GM19463 (cell line): ENCODE measurements around the gene VAV1.
"Not testable (repeated sequence)": the region's sequence is repeated elsewhere in the genome, so short reads cannot be mapped to it uniquely, and the experiment has no call there.

Experiments used
- ATAC-seq: cut with Tn5 transposase; IDR thresholded peaks from one replicate; pipeline ENCODE4 v1.9.1; 2021; ENCODE audit warnings: mild to moderate bottlenecking, moderate library complexity; ENCODE audit not compliant: unreplicated experiment

The VAV1 gene

DNA sequence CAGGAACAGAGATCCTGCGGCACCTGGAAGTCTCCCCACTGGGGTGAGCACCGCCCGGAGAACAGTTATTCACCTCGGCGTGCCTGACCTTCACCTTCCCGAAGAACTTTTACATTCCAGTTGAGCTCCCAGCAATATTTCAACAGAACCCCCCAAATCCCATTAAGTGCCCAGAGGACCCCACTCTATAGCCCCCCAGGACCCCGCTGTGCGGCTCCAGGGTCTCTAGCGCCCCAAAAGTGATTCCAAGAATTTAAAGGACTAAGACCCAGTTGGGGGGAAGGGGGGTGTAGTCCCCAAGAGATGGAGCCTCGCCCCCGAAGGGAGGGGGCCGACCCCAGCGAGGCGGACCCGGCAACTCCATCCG lies 35.6 kb upstream of the VAV1 start:
- ATAC-seq = no peak

DNA sequence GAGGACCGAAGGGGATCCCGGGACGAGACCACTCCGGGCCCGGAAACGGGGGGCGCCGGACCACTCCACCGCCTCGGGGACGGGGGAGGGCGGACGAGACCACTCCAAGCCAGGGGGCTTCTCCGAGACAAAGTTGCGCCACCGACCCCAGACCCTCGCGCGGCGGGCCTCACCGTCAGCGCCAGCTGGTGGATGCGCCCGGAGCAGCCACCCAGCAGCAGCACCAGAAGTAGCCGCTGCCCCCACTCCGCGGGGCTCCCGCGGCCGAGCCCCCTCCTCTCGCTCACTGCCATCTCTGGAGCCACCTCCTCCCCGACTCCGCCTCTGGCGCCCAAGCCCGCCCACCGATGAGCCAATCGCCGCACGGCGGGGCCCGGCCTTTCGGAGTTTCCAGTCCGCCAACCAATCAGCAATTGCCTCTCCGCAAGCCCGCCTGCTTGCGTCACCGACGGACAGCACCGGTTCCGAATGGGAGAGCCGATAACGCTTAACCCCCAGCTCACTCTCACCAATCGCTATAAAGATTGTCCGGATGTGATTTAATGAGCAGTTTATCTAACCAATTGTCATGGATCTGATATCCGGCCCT lies 35.1 kb upstream of the VAV1 start, which contains the start of gene GPR108:
Gene GPR108 (minus strand): TSS at position 297 of the 589 bp plus-strand sequence. CDS start 4 bp downstream, at position 293.
- ATAC-seq = peak; percentile 66

DNA sequence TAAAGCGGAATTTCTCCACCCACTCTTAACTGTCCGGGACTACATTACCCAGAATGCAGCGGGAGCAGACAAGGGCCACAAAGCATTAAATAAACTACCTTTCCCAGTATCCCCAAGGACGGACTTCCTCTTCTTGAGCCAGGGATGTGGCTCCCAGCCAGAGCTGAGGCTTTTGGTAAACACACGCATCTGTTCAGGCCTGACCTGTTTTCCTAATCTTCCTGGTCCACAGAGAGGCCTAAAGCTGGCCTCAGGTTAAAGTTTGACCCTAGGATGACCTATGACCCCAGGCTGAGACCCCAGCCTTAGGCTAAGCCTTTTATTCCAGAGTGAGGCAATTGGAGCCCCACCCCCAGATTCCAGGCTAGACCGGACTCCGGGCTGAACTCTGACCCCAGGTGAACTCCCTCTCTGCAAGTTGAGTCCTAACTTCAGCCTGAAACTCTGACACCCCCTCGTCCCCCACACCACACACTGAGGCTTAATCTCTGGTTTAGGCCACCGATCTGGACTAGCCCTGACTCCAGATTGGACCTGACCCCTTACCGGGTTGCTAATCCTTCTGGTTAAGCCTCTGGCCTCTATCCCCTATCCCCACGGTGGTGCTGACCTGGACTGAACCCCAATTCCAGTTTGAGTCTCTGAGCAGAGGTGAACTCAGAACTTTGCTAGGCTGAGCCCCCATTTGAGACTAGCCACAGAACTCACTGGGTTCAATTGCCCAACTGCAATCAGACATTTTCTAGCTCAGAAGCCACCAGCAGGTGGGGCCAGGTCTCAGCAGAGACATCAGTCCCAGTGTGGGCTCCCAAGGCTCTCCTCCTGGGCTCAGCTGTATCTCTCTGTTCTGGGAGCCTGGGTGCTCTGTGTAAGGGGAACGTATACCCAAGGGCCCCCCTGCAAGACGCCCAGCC lies 34.4 kb upstream of the VAV1 start:
- no peak for ATAC-seq

DNA sequence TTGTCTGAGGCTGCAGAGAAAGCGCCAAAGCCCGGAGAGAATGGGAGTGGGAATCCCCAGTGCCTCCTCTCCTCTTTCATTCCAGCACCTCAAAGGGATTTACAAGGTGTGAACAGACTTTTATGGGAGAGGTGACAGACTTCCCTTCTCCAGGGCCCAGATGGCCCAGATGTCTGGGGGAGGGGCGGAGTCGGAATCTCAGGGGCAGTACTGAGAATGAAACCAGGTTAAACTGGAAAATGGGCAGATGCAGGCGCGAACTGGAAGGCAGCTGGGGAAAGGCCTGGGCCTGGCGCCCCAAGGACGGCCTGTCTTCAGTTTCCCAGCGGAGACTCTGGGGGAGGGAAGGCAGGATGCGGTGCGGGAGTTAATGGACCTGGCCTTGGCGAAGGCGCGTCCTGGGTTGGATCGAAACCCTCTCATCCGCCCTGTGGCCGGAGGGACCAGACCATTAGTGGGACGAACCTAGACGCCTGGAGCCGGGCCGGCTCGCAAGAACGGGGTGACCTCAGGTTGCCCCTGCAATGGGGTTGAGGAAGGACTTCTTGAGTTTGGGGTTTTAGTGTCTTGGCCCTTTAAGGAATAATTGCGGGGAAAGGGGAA lies 33.6 kb upstream of the VAV1 start:
- ATAC-seq = no peak

DNA sequence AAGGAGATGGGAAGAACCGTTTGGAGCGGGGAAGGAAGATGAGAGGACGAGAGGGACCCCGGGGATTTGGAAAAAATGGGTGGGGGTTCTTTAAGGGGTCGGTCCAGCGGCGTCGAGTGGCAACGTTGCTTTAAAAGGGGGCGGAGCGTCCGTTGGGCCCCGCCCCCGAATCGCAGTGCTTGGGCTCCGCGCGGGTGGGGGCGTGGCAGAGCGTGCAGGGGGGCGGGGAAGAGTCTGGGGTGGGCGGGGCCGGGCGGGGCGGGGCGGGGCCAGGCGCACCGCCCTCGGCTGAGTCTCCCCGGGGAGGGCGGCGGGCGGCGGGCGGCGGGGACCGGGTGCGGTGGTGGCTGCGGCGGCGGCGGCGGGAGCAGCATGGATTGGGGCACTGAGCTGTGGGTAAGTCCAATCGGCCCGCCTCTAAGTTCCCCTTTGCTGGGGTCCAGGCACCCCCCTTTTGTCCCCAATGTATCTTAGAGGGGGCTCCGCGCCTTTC lies 33.1 kb upstream of the VAV1 start, which contains the start of gene TRIP10:
Gene TRIP10 (plus strand): TSS at position 291 of the 493 bp plus-strand sequence. CDS start 82 bp downstream, at position 373.
- no peak for ATAC-seq

DNA sequence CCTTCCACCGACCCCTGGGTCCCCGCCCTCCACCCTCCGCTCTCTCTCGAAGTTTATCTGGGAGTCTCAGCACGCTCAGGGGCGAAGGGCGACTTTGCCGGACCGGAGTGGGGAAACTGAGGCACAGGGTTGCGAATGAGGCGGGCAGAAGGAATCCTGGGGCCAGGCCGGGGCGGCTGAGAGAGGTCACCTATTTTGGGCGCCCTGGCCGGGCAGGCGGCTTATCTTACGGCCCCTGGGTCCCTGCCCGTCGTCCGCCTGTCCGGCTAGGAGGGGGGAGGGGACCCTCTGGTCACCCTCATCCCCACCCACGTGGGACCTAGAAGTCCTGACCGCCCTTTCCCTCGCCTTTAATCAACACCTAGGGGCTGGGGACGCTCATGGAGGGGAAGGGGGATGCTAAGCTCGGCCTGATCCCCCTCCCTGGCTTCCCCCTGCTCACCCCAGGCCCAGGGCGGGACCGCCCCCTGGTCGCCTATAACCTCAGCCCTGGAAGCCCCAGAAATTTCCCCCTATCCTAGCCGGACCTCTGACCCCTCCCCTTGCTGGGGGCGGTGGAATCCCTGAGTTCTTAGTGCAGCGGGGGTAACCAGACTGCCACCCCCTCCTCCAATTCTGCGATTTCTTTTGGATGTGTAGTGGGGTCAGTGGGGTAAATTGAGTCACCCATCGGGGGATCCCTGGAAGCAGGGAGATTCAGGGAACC lies 32.5 kb upstream of the VAV1 start:
- no peak for ATAC-seq

DNA sequence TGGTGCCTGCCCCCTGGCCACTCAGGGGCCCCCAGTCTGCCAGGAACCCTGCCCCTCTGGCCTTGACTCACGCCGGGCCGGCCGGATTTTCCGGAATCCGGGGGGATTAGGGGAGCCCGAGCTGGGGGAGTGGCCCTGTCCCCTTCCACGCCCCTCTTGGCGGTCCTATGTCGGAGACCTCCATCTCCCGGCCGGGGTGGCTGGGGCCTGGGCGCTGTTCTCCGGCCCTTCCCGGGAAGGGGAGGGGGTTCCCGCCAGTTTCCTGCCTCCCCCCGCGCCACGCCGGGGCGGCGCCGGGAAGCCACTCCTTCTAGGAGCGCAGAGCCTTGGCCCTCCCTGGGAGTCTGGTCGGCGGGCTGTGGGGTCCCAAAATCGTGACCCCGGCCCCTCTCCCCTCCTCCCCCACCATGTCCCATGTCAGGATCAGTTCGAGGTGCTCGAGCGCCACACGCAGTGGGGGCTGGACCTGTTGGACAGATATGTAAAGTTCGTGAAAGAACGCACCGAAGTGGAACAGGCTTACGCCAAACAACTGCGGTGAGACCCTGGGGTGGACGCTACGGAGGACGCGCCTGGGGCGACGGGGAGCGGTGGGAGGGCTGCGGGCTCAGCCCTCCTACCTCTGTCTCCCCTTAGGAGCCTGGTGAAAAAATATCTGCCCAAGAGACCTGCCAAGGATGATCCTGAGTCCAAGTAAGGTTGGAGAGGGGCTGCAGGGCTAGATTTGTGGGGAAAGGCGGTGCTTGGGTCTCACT lies 31.7 kb upstream of the VAV1 start:
- ATAC-seq = no peak

DNA sequence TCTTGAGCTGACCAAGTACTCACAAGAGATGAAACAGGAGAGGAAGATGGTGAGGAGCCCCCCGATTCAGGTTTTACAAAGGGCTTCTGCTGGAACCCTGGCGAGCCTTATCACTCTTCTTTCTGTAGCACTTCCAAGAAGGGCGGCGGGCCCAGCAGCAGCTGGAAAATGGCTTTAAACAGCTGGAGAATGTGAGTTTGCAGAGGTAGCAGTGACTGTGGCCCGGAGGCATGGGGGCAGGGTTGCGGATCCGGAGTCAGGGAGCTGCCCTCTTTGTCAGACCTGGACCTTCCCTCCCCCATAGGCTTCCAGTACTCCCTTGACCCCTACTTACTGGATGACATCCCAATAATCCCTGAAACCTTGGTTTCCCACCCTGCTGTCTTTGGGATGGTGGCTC lies 29.4 kb upstream of the VAV1 start:
- ATAC-seq = no peak

DNA sequence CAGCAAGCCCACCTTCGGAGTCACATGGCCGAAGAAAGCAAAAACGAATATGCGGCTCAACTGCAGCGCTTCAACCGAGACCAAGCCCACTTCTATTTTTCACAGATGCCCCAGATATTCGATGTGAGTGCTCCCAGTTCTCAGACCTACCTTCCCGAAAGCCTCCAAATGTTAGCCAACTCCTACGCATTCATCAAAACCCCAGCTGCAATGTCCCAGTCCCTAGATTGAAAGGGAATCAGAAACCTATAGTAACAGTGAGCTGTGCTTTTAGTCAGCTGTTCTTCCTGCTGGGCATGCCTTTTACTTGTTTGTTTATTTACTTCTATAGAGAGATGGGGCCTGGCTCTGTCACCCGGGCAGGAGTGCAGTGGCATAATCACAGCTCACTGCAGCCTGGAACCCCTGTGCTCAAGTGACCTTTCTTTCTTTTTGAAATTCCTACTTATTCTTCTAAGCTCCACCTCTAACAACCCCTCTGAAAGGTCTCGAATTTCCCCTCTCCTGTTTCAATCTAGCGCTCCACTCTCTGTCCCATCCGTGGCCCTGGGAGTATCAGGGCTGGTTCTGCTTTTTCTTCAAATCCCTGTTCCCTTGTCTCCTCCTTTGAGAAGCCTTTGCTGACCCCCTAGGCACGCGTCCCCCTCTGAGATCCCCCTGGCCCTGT lies 28.7 kb upstream of the VAV1 start:
- no peak for ATAC-seq

DNA sequence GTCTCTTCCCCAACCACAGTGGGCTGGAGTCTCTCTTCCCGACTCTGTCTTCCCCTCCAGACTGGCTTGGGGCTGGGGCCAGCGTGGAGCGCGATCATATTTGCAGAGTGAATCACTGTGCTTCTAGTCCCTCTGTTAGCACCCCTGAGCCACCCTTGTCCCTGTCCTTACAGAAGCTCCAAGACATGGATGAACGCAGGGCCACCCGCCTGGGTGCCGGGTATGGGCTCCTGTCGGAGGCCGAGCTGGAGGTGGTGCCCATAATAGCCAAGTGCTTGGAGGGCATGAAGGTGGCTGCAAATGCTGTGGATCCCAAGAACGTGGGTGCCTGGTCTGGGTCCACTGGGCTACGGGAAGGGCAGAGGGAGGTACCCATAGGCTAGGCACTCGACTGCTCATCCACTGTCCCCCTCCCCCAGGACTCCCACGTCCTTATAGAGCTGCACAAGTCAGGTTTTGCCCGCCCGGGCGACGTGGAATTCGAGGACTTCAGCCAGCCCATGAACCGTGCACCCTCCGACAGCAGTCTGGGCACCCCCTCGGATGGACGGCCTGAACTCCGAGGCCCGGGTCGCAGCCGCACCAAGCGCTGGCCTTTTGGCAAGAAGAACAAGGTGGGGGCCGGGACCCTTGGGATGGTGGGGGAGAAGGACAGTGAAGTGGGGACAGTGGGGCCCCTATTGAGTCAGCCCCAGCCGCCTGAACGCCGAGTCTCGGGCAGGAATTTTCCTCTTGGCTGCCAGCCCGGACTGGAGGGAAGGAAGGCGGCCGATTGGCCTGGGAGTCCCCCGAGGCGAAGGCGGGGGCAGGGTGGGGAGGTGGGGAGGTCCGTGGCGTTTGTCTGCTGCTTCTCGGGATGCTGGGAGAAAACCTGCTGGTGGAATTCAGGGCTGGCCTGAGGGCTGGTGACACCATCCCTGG lies 27.9 kb upstream of the VAV1 start:
- ATAC-seq = no peak

DNA sequence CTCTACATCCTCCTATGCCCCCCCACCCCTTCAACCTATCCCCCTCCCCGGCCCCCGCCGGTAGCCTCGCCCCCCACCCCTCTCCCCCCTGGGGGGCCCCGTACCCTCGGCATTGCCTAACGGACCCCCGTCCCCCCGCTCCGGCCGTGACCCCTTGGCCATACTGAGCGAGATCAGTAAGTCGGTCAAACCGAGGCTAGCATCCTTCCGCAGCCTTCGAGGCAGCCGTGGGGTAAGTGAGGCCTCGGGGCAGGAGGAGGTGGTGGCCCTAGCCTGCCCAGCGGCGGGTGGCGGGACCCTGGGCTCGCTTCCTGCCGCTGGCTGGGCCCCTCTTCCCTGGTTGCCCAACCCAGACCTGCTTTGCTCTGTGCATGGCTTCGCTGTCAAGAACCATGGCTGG lies 26.5 kb upstream of the VAV1 start:
- ATAC-seq = no peak

DNA sequence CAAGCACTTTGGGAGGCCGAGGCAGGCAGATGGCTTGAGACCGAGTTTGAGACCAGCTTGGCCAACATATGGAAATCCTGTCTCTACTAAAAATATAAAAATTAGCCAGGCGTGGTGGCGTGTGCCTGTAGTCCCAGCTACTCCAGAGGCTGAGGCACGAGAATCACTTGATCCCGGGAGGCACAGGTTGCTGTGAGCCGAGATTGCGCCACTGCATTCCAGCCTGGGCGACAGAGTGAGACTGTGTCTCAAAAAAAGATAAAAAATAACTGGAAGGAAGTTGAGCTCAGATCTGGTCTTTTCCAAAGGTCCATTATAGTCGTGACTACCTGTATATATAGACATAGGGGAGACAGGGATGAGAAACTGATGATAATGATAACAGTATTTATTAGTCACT lies 24.0 kb upstream of the VAV1 start:
- ATAC-seq = not testable (repeated sequence)

DNA sequence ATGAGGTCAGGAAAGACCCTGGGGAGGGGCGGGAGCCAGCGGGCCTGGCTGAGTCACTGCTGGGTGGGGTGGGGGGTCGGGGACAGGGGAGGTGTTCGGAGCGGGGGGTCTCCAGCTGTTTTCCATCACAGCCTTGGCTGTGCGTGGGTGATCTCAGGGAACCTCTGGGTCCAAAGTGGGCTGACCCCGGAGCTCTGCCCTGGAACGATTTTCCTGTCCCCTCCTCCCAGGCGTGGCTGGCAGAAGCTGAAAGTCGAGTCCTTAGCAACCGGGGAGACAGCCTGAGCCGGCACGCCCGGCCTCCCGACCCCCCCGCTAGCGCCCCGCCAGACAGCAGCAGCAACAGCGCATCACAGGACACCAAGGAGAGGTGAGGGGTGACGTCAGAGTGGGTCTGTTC lies 22.4 kb upstream of the VAV1 start:
- ATAC-seq = no peak

DNA sequence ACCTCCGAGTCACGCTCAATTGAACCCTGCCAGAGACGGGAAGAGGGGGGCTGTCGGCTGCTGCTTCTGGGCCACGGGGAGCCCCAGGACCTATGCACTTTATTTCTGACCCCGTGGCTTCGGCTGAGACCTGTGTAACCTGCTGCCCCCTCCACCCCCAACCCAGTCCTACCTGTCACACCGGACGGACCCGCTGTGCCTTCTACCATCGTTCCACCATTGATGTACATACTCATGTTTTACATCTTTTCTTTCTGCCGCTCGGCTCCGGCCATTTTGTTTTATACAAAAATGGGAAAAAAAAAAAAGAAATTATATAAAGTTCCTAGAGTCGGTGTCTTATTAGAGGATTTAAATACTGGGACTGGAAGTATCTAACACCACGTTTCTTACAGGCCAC lies 21.3 kb upstream of the VAV1 start:
- no peak for ATAC-seq

DNA sequence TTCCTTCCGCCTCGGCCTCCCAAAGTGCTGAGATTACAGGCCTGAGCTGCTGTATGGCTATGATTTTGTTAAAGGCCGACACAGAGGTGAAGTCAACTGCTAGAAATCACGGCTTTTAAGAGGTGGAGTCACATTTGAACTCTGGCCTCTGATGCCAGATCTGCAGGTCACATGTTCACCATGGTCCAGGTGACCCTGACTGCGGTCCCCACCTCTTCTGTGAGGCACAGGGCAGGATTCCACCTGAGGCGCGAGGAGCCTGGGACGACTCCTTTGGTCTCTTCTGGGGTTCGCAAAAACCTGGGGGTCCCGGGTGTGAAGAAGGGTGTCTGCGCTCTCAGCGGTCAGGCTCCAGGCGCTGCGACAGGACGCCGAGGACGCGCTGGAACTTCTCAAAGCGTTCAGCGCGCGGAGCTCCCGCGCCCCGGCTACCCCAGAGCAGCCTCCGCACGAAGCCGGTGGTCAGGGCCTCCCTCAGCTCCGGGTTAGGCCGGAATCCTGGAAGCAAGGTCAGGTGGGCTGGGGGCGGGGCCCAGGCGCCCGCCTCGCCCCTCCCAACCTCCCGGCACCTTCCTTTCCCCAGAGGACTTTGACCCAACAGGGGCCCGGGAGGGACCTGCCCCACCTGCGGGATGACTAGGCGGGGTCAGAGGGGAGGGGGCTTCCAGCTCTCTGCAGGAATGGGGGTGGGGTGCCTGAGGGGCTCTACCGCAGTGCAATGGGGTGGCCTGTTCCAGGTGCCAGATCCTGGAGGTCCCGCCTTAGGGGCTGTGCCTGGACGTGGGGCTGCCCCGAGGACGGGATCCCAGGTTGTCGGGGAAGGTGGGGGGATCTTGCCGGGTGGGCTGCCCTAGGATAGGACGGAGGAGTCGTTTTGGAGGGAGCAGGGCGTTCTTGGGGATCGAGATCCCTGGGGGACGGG lies 20.0 kb upstream of the VAV1 start:
- no peak for ATAC-seq

DNA sequence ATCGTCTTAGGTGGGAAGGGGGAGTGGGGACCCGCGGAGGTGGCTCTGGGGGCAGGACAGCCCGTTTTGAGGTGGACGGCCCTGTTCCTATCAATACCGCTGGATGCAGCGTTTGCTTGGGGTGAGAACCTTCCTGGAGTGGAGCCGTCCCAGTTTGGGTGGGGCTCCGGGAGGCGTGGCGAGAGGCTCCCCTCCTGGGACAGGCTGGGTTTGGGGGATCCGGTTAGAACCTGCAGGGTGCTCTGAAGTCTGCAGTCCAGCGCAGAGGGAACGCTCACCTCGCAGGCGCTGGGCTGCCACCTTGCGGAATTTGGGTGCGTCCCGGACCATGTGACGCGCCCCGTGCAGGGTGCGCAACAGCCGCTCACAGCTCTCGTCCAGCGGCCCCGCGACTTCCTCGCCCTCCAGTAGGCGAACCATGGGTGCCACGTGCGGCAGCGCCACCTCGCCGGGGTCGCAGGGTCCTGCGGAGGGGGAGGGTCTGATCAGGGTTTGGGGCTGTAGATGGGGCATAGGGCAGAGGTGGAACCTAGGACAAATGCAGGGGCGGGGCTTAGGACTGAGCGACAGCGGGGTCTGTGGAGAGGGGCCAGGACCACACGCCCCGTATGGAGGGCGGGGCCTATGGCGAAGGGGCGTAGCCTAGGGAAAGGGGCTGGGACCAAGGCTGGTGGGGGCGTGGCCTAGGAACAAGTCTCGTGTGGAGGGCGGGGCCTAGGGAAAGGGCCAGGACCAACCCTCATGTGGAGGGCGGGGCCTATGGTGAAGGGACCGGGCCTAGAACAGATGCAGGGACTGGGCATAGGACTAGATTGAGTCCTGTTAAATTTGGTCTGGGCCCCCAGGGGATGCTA lies 19.1 kb upstream of the VAV1 start:
- ATAC-seq = peak; percentile 87

DNA sequence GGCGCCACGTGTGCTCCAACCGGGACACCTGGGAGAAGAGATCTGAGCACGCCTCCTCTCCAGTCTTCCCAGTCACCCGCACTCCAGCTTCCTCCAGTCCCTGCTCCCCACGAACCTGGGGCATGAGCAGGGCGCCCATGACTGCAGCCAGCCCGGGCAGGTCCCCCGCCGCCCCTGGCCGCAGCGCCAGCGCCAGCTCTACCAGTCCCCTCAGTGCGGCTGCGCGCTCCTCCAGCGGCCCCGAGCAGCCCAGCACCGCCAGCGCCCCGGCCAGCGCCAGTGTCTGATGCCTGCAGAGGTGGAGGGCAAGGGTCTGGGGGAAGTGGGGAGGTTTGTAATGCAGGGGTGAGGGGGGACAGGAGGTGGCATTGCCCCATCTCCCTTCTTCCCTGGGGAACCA lies 18.4 kb upstream of the VAV1 start:
- no peak for ATAC-seq
